GM21447 (cell line): ENCODE data around the gene TMEM63B.
"Not testable (repeated sequence)": the region's sequence is repeated elsewhere in the genome, so short reads cannot be mapped to it uniquely, and the experiment has no call there.

Experiments used
- ATAC-seq: cut with Tn5 transposase; IDR thresholded peaks from one replicate; pipeline ENCODE4 v1.9.1; 2021; ENCODE audit not compliant: unreplicated experiment

Gene TMEM63B

GRCh38 chr6:44169154-44169553 lies 41.8 kb downstream of the TMEM63B start:
- no peak for ATAC-seq

GRCh38 chr6:44169886-44170570 lies 42.7 kb downstream of the TMEM63B start:
- ATAC-seq, result no peak

GRCh38 chr6:44171899-44172546 lies 44.7 kb downstream of the TMEM63B start:
- peak; percentile 52 for ATAC-seq

GRCh38 chr6:44172731-44173500 lies 45.6 kb downstream of the TMEM63B start:
- ATAC-seq, result peak; percentile 54

- no peak for ATAC-seq
Measured at GRCh38 chr6:44176130-44176761, 48.9 kb downstream of the TMEM63B start.

- ATAC-seq, result peak; percentile 65
Measured at GRCh38 chr6:44176762-44177509, 49.6 kb downstream of the TMEM63B start.

GRCh38 chr6:44177691-44178423 lies 50.5 kb downstream of the TMEM63B start:
- ATAC-seq, result no peak

GRCh38 chr6:44178424-44179071 lies 51.2 kb downstream of the TMEM63B start:
- ATAC-seq, result no peak

- no peak for ATAC-seq
Measured at GRCh38 chr6:44179072-44179536, 51.8 kb downstream of the TMEM63B start.

GRCh38 chr6:44179648-44180047 lies 52.3 kb downstream of the TMEM63B start:
- ATAC-seq, result no peak

- ATAC-seq, result no peak
Measured at GRCh38 chr6:44180406-44180805, 53.1 kb downstream of the TMEM63B start.

- ATAC-seq, result no peak
Measured at GRCh38 chr6:44180886-44181285, 53.5 kb downstream of the TMEM63B start.

GRCh38 chr6:44181784-44182183 lies 54.4 kb downstream of the TMEM63B start:
- not testable (repeated sequence) for ATAC-seq

- ATAC-seq, result no peak
Measured at GRCh38 chr6:44182911-44183390, 55.6 kb downstream of the TMEM63B start.

GRCh38 chr6:44183783-44184182 lies 56.4 kb downstream of the TMEM63B start:
- no peak for ATAC-seq

- ATAC-seq, result not testable (repeated sequence)
Measured at GRCh38 chr6:44185356-44185755, 58.0 kb downstream of the TMEM63B start.

GRCh38 chr6:44185953-44186634 lies 58.7 kb downstream of the TMEM63B start:
- ATAC-seq, result no peak

GRCh38 chr6:44186635-44187025 lies 59.3 kb downstream of the TMEM63B start:
- no peak for ATAC-seq

- no peak for ATAC-seq
Measured at GRCh38 chr6:44188819-44189218, 61.5 kb downstream of the TMEM63B start.
